Keratinocyte (primary cell): ENCODE results near the gene PNKP.

ENCODE experiments used
- CTCF ChIP-seq, 3 experiments: IDR thresholded peaks in 1 of 3; conservative IDR thresholded peaks in 1 of 3; optimal IDR thresholded peaks in 1 of 3; 2 replicates in 2 of 3; 3 replicates in 1 of 3; pipeline versions ENCODE3 to v1.5.1; 2011; ENCODE audit warnings: low read length in 3 of 3, mild to moderate bottlenecking in 3 of 3, moderate library complexity in 2 of 3, control low read depth in 1 of 3, inconsistent platforms in 1 of 3; ENCODE audit not compliant: insufficient read depth in 2 of 3; ENCODE audit errors: extremely low read depth in 1 of 3
- EZH2 ChIP-seq: IDR thresholded peaks from one replicate; pipeline ENCODE4 v1.6.1; 2012; ENCODE audit warnings: inconsistent platforms, mild to moderate bottlenecking, low read length, moderate library complexity

GRCh38 chr19:49829721-49830120 lies 37.7 kb downstream of the PNKP start:
- no peak for TF ChIP-seq EZH2
- no peak for TF ChIP-seq CTCF (optimal IDR thresholded peaks at IDR 0.05 in 1 of 3, IDR thresholded peaks at IDR 0.05 in 1 of 3, conservative IDR thresholded peaks at IDR 0.05 in 1 of 3; ENCODE audit: extremely low read depth in 1 of 3, insufficient read depth in 2 of 3, low read length in 3 of 3)
